Osteocyte (in vitro differentiated cells): Measurements from ENCODE around the gene C1orf50. TPM values are rescaled to one million over a fixed set of nuclear protein-coding genes. Genes with fewer than 3 reads are reported as not detected.

Source experiments
- DNase-seq: peaks from one replicate; pipeline ENCODE4 v3.0.0; 2021; ENCODE audit warnings: mixed read lengths; ENCODE audit not compliant: unreplicated experiment; ENCODE audit errors: extremely low spot score
- H3K27ac Mint-ChIP-seq: one replicate; pipeline ENCODE4 v1.8.0; 2021; ENCODE audit warnings: mild to moderate bottlenecking, mixed read lengths; ENCODE audit not compliant: unreplicated experiment
- H3K27me3 Mint-ChIP-seq: one replicate; pipeline ENCODE4 v1.8.0; 2021; ENCODE audit warnings: mixed read lengths; ENCODE audit not compliant: unreplicated experiment
- H3K36me3 Mint-ChIP-seq: one replicate; pipeline ENCODE4 v1.8.0; 2021; ENCODE audit warnings: mixed read lengths; ENCODE audit not compliant: unreplicated experiment
- H3K4me1 Mint-ChIP-seq: one replicate; pipeline ENCODE4 v1.8.0; 2021; ENCODE audit warnings: mixed read lengths; ENCODE audit not compliant: unreplicated experiment
- H3K4me3 Mint-ChIP-seq: one replicate; pipeline ENCODE4 v1.8.0; 2021; ENCODE audit warnings: mild to moderate bottlenecking, moderate library complexity, mixed read lengths; ENCODE audit not compliant: unreplicated experiment
- H3K9me3 Mint-ChIP-seq: one replicate; pipeline ENCODE4 v1.8.0; 2021; ENCODE audit warnings: mixed read lengths; ENCODE audit not compliant: unreplicated experiment
- CTCF ChIP-seq: fragments of 200-600 bp; sonication (generic); IDR thresholded peaks from 2 replicates; pipeline ENCODE4 v1.5.0; 2021; ENCODE audit warnings: antibody characterized with exemption, mild to moderate bottlenecking, moderate library complexity
- total RNA-seq: library from RNA; stranded (reverse); gene quantifications from 2 replicates; pipeline ENCODE4 v1.2.1, GENCODE V29; 2021

The C1orf50 gene
- total RNA-seq, 1 donor from 2014 or later, result 5.6 TPM

DNA sequence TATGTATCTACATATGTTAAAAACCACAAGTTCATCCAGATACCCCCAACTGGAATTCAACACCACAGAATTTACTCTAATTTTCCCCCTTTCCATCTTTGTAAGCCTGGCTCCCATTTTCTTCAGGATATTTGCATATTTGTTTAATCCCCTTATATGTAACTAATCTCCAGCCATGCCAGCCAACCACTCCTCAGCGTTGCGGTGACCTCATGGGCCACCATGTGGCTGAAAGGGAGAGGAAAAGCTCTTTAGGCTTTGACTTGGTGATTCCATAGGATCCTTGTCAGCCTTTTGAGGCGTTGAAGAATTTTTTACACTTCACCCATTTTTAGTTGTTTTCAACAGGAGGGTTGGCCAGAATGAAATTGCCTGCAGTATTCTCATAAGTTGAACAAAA, 37.0 kb upstream of the C1orf50 start:
- no peaks in the 10 kb centered on the region for H3K36me3 Mint-ChIP-seq
- no peak overlapping the region for H3K27ac Mint-ChIP-seq
- no peak overlapping the region for H3K4me3 Mint-ChIP-seq
- peak; percentile 23 for DNase-seq
- no peaks in the 10 kb centered on the region for H3K4me1 Mint-ChIP-seq
- no peaks in the 10 kb centered on the region for H3K9me3 Mint-ChIP-seq
- H3K27me3 Mint-ChIP-seq, result no peaks in the 10 kb centered on the region
- TF ChIP-seq CTCF, result no peak

DNA sequence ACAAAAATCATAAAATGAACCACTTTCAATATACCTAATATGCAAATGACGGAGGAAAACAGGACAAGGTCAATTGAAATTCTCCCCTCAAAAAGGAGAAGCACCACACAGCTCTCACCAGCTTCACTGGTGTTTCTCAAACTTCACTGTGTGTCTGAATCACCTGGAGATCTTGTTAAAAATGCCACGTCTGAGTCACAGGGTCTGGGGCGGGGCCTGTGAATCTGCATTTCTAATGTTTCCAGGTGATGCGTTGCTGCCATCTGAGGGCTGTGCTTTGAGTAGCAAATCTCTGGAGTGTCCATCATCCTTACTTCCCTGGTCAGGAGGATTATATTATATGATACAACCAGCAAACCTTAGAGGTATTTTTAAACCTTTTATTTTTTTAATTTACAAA, 36.1 kb upstream of the C1orf50 start:
- no peak for TF ChIP-seq CTCF
- Mint-ChIP-seq H3K4me1 (no peaks in the 10 kb centered on the region), H3K36me3 (no peaks in the 10 kb centered on the region), H3K9me3 (no peaks in the 10 kb centered on the region), H3K4me3 (no peak overlapping the region), H3K27ac (no peak overlapping the region), H3K27me3 (no peaks in the 10 kb centered on the region)
- DNase-seq, result peak; percentile 42

DNA sequence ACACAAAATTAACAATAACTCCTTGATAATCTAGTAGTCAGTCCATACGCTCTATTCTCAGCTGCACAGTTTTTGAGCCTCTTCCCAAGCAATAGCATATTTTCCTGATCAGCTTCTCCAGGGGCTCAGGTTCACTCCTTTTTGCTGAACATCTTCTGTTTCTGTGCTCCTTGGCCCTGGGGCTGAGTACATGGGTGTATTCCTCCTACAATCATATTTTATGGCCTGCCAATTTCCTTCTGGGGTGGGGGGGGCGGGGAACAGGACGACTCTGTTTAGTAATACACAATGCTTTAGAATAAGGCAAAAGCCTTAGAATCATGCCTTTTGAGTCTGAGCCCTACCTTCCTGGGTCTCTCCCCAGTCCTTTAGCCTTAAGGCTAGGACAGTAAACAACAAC, 35.5 kb upstream of the C1orf50 start:
- H3K27me3 Mint-ChIP-seq, result no peaks in the 10 kb centered on the region
- H3K4me3 Mint-ChIP-seq, result no peak overlapping the region
- TF ChIP-seq CTCF, result no peak
- H3K4me1 Mint-ChIP-seq, result no peaks in the 10 kb centered on the region
- DNase-seq, result no peak
- H3K36me3 Mint-ChIP-seq, result no peaks in the 10 kb centered on the region
- no peak overlapping the region for H3K27ac Mint-ChIP-seq
- H3K9me3 Mint-ChIP-seq, result no peaks in the 10 kb centered on the region

DNA sequence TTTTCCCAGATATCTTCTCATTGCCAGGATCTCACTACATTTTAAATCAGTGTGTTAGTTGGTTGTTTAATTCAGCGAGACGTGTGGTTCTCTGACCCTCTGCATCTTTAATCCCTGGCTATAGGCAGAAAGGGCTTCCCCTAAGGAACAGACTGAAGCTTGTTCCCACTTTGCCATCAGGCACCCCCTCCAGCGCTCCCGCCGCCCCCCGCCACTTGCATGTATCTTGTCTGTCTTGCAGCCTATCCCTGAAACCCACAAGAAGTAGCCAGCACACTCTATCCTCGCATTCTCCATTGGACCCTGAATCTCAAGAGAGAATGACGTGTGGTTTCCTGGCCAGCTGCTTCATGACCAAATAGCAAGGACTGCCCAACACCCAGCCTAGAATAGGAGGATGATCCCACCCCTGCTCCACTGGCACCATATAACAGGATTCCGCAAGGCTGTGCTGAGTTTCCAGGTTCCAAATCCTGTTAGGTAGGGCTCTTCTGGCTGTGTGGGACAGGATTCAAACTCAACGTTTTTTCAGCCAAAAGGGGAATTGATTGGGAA, 34.8 kb upstream of the C1orf50 start:
- no peaks in the 10 kb centered on the region for H3K27me3 Mint-ChIP-seq
- no peak for DNase-seq
- no peak overlapping the region for H3K27ac Mint-ChIP-seq
- H3K36me3 Mint-ChIP-seq, result no peaks in the 10 kb centered on the region
- H3K9me3 Mint-ChIP-seq, result no peaks in the 10 kb centered on the region
- TF ChIP-seq CTCF, result no peak
- no peak overlapping the region for H3K4me3 Mint-ChIP-seq
- peaks cover 1% of the 10 kb centered on the region for H3K4me1 Mint-ChIP-seq

GRCh38 chr1:42733415-42734200, 33.4 kb upstream of the C1orf50 start:
- Mint-ChIP-seq H3K27me3 (no peaks in the 10 kb centered on the region), H3K9me3 (no peaks in the 10 kb centered on the region), H3K4me1 (peaks cover 1% of the 10 kb centered on the region), H3K27ac (no peak overlapping the region), H3K4me3 (no peak overlapping the region), H3K36me3 (no peaks in the 10 kb centered on the region)
- DNase-seq, result no peak
- TF ChIP-seq CTCF, result no peak
